ENCODE data around the gene IGF2BP2.
"Not testable (repeated sequence)": the region's sequence is repeated elsewhere in the genome, so short reads cannot be mapped to it uniquely, and the experiment has no call there.

The IGF2BP2 gene

DNA sequence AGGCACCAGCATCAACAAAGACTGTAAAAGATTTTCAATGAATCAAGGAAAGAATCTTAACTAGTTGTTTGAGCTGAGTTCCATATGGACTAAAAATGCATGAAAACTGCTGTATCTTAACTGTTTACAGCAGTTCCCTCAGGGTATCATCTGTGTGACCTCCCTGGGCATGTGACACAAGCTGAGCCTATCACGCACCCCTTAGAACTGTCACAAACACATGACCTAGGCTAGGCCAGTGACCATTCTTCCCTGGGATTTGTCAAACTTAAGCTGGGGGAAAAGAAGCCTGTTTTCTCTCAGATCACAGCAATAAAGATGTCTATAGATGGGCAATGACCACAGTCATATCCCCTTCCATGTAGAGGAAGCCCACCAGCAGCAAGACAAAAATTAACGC lies 35.7 kb downstream of the IGF2BP2 start:
- Mint-ChIP-seq H3K4me3 (no peak overlapping the region), H3K27ac (ENCODE audit: low read depth) (no peak overlapping the region), H3K4me1 (no peaks in the 10 kb centered on the region), H3K9me3 (no peaks in the 10 kb centered on the region), H3K36me3 (ENCODE audit: insufficient read depth) (peaks cover 2% of the 10 kb centered on the region), H3K27me3 (peaks cover 63% of the 10 kb centered on the region)
- DNase-seq (ENCODE audit: low spot score in 2 of 2) (no peak), ATAC-seq (replicated peaks; ENCODE audit: extremely low read depth, poor library complexity, severe bottlenecking) (no peak)

GRCh38 chr3:185788292-185788691 lies 36.5 kb downstream of the IGF2BP2 start:
- peaks cover 2% of the 10 kb centered on the region for H3K36me3 Mint-ChIP-seq (ENCODE audit: insufficient read depth)
- no peak overlapping the region for H3K4me3 Mint-ChIP-seq
- ATAC-seq (replicated peaks; ENCODE audit: extremely low read depth, poor library complexity, severe bottlenecking) (no peak), DNase-seq (ENCODE audit: low spot score in 2 of 2) (no peak)
- no peak overlapping the region for H3K27ac Mint-ChIP-seq (ENCODE audit: low read depth)
- no peaks in the 10 kb centered on the region for H3K9me3 Mint-ChIP-seq
- peaks cover 68% of the 10 kb centered on the region for H3K27me3 Mint-ChIP-seq
- no peaks in the 10 kb centered on the region for H3K4me1 Mint-ChIP-seq

- no peaks in the 10 kb centered on the region for H3K4me1 Mint-ChIP-seq
- H3K27ac Mint-ChIP-seq (ENCODE audit: low read depth): no peak overlapping the region
- no peaks in the 10 kb centered on the region for H3K9me3 Mint-ChIP-seq
These were observed 37.6 kb downstream of the IGF2BP2 start for GRCh38 chr3:185786956-185787877.

GRCh38 chr3:185786258-185786657 lies 38.6 kb downstream of the IGF2BP2 start:
- H3K4me1 Mint-ChIP-seq; ATAC-seq (replicated peaks; ENCODE audit: extremely low read depth, poor library complexity, severe bottlenecking); H3K27ac Mint-ChIP-seq (ENCODE audit: low read depth); H3K9me3 Mint-ChIP-seq; DNase-seq (ENCODE audit: low spot score in 2 of 2); H3K4me3 Mint-ChIP-seq; H3K36me3 Mint-ChIP-seq (ENCODE audit: insufficient read depth): not testable (repeated sequence)
- H3K27me3 Mint-ChIP-seq: peaks cover 75% of the 10 kb centered on the region

More at GRCh38 chr3:185786956-185787877, 37.6 kb downstream of the IGF2BP2 start:
- ATAC-seq (replicated peaks; ENCODE audit: extremely low read depth, poor library complexity, severe bottlenecking) (no peak), DNase-seq (ENCODE audit: low spot score in 2 of 2) (no peak)
- peaks cover 2% of the 10 kb centered on the region for H3K36me3 Mint-ChIP-seq (ENCODE audit: insufficient read depth)
- no peak overlapping the region for H3K4me3 Mint-ChIP-seq
- H3K27me3 Mint-ChIP-seq: peaks cover 68% of the 10 kb centered on the region

- H3K27me3 Mint-ChIP-seq: peaks cover 56% of the 10 kb centered on the region
These were observed 40.5 kb downstream of the IGF2BP2 start for GRCh38 chr3:185784317-185784716.

DNA sequence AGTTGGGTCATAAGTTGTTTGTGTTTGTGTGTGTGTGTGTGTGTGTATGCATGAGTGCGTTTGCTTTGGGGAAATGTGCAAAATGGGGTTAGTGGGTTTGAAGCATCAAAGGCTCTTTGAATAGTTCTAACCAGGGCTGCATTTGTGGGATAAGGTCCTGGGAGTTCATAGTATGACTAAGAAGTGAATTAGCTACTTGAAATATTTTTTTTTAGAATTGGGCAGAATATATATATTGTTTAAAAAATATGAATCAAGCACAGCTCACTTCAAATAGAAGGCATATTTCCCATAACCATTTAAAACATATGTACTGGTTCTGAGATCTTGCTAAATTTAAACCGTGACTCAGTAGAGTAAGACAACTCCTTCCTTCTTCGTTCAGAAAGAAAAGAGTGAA lies 43.1 kb downstream of the IGF2BP2 start:
- Mint-ChIP-seq H3K4me3 (no peak overlapping the region), H3K27ac (ENCODE audit: low read depth) (no peak overlapping the region), H3K9me3 (no peaks in the 10 kb centered on the region), H3K4me1 (no peaks in the 10 kb centered on the region), H3K27me3 (peaks cover 51% of the 10 kb centered on the region), H3K36me3 (ENCODE audit: insufficient read depth) (peaks cover 2% of the 10 kb centered on the region)
- DNase-seq (ENCODE audit: low spot score in 2 of 2): no peak
- ATAC-seq (replicated peaks; ENCODE audit: extremely low read depth, poor library complexity, severe bottlenecking): no peak

More at GRCh38 chr3:185784317-185784716, 40.5 kb downstream of the IGF2BP2 start:
- H3K4me3 Mint-ChIP-seq: no peak overlapping the region
- no peak overlapping the region for H3K27ac Mint-ChIP-seq (ENCODE audit: low read depth)
- ATAC-seq (replicated peaks; ENCODE audit: extremely low read depth, poor library complexity, severe bottlenecking): no peak
- no peak for DNase-seq (ENCODE audit: low spot score in 2 of 2)
- H3K36me3 Mint-ChIP-seq (ENCODE audit: insufficient read depth): peaks cover 2% of the 10 kb centered on the region
- H3K9me3 Mint-ChIP-seq: no peaks in the 10 kb centered on the region
- H3K4me1 Mint-ChIP-seq: no peaks in the 10 kb centered on the region

DNA sequence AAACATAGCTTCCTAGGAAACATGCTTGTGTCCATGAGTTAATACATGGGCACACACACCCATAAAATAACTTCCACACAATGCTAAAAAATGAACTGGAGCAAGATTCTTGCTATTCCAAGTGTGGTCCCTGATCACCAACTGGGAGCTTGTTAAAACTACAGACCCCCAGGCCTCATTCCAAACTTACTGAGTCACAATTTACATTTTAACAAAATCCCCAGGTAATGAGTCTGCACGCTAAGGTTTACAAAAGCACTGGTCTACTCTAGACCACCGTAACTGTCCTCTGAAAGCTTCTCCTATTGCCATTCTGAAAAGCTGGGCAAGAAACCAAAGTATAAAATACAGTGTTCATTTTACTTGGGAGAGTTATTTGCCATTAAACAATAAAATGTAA lies 45.4 kb downstream of the IGF2BP2 start:
- no peak overlapping the region for H3K4me3 Mint-ChIP-seq

GRCh38 chr3:185778821-185779220 lies 46.0 kb downstream of the IGF2BP2 start:
- Mint-ChIP-seq H3K36me3 (ENCODE audit: insufficient read depth) (no peaks in the 10 kb centered on the region), H3K27me3 (peaks cover 31% of the 10 kb centered on the region), H3K9me3 (no peaks in the 10 kb centered on the region), H3K4me1 (no peaks in the 10 kb centered on the region), H3K4me3 (no peak overlapping the region), H3K27ac (ENCODE audit: low read depth) (no peak overlapping the region)
- no peak for ATAC-seq (replicated peaks; ENCODE audit: extremely low read depth, poor library complexity, severe bottlenecking)
- no peak for DNase-seq (ENCODE audit: low spot score in 2 of 2)

More for the DNA sequence above, 45.4 kb downstream of the IGF2BP2 start:
- DNase-seq (ENCODE audit: low spot score in 2 of 2) (no peak), ATAC-seq (replicated peaks; ENCODE audit: extremely low read depth, poor library complexity, severe bottlenecking) (no peak)
- Mint-ChIP-seq H3K27ac (ENCODE audit: low read depth) (no peak overlapping the region), H3K36me3 (ENCODE audit: insufficient read depth) (peaks cover 2% of the 10 kb centered on the region), H3K4me1 (no peaks in the 10 kb centered on the region), H3K27me3 (peaks cover 37% of the 10 kb centered on the region), H3K9me3 (no peaks in the 10 kb centered on the region)

DNA sequence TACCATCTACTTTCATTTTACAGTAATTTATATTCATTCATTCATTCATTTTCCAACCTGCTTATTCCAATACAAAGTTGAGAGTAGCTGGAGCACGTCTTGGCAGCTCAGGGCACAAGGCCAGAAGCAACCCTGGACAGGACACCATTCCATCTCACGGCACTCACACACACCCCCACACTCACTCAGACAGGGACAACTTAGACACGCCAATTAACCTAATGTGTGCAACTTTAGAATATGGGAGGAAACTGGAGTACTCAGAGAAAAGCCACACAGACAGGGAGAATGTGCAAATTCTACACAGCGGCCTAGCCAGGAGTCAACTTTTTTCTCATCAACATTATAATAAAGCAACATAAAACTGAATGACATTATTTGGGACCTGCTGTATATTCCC lies 46.7 kb downstream of the IGF2BP2 start:
- Mint-ChIP-seq H3K9me3 (no peaks in the 10 kb centered on the region), H3K4me3 (no peak overlapping the region), H3K36me3 (ENCODE audit: insufficient read depth) (no peaks in the 10 kb centered on the region), H3K27ac (ENCODE audit: low read depth) (no peak overlapping the region), H3K27me3 (peaks cover 28% of the 10 kb centered on the region), H3K4me1 (no peaks in the 10 kb centered on the region)
- ATAC-seq (replicated peaks; ENCODE audit: extremely low read depth, poor library complexity, severe bottlenecking) (no peak), DNase-seq (ENCODE audit: low spot score in 2 of 2) (no peak)

DNA sequence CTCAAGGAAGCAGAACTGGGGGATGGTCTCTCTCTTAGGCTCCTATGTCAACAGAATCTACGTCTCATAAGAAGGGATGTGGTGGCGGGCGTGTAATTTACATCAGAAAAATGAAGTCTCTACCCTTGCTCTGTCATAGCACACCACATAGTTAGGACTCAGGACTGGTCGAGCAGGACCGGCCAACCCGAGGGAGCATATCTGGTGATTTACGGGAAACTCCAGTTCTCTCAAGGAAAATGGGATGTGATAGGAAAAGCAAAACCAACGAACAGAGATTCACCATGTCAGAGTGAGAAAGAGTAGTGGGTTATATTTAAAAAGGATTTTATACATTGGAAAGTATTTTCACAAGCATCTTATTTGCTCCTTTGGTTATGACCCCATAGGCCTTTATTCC lies 54.7 kb downstream of the IGF2BP2 start:
- Mint-ChIP-seq H3K27me3 (peaks cover 19% of the 10 kb centered on the region), H3K4me1 (no peaks in the 10 kb centered on the region), H3K9me3 (no peaks in the 10 kb centered on the region), H3K27ac (ENCODE audit: low read depth) (no peak overlapping the region), H3K4me3 (no peak overlapping the region), H3K36me3 (ENCODE audit: insufficient read depth) (no peaks in the 10 kb centered on the region)
- DNase-seq (ENCODE audit: low spot score in 2 of 2) (no peak), ATAC-seq (replicated peaks; ENCODE audit: extremely low read depth, poor library complexity, severe bottlenecking) (no peak)

GRCh38 chr3:185768578-185768982 lies 56.3 kb downstream of the IGF2BP2 start:
- not testable (repeated sequence) for H3K27ac Mint-ChIP-seq (ENCODE audit: low read depth); H3K4me3 Mint-ChIP-seq; H3K9me3 Mint-ChIP-seq; H3K4me1 Mint-ChIP-seq; H3K36me3 Mint-ChIP-seq (ENCODE audit: insufficient read depth)
- peaks cover 35% of the 10 kb centered on the region for H3K27me3 Mint-ChIP-seq
- peak; percentile 19 for ATAC-seq (replicated peaks; ENCODE audit: extremely low read depth, poor library complexity, severe bottlenecking)
- peak; percentile 14 to 22 for DNase-seq (ENCODE audit: low spot score in 2 of 2)

GRCh38 chr3:185767002-185767688 lies 57.7 kb downstream of the IGF2BP2 start:
- Mint-ChIP-seq H3K4me3 (no peak overlapping the region), H3K27ac (ENCODE audit: low read depth) (no peak overlapping the region), H3K36me3 (ENCODE audit: insufficient read depth) (no peaks in the 10 kb centered on the region), H3K27me3 (peaks cover 34% of the 10 kb centered on the region), H3K9me3 (no peaks in the 10 kb centered on the region), H3K4me1 (no peaks in the 10 kb centered on the region)
- ATAC-seq (replicated peaks; ENCODE audit: extremely low read depth, poor library complexity, severe bottlenecking) (no peak), DNase-seq (ENCODE audit: low spot score in 2 of 2) (no peak)
